HUES48 (cell line): Measurements from ENCODE around the gene MORN4.
"Not testable (repeated sequence)": the region's sequence is repeated elsewhere in the genome, so short reads cannot be mapped to it uniquely, and the experiment has no call there.

Experiments used
- H3K27ac ChIP-seq: one replicate; pipeline ENCODE4 v1.7.0; 2013; ENCODE audit warnings: low read depth, low read length, inconsistent platforms
- H3K27me3 ChIP-seq: 2 replicates; pipeline ENCODE4 v1.6.1; 2013; ENCODE audit warnings: mild to moderate bottlenecking, low read length; ENCODE audit not compliant: control insufficient read depth, insufficient read depth
- H3K36me3 ChIP-seq: 2 replicates; pipeline ENCODE4 v1.6.1; 2013; ENCODE audit warnings: low read length; ENCODE audit not compliant: control insufficient read depth, insufficient read depth
- H3K4me1 ChIP-seq: 2 replicates; pipeline ENCODE4 v1.6.1; 2013; ENCODE audit warnings: mild to moderate bottlenecking, low read length; ENCODE audit not compliant: control insufficient read depth, insufficient read depth
- H3K4me3 ChIP-seq: 2 replicates; pipeline ENCODE4 v1.5.1; 2013; ENCODE audit warnings: mild to moderate bottlenecking, low read depth, low read length
- H3K9ac ChIP-seq: 2 replicates; pipeline ENCODE4 v1.6.1; 2013; ENCODE audit warnings: mild to moderate bottlenecking, low read depth, low read length, moderate library complexity
- H3K9me3 ChIP-seq: 2 replicates; pipeline ENCODE4 v1.6.1; 2013; ENCODE audit warnings: low read length; ENCODE audit not compliant: control insufficient read depth, insufficient read depth

The MORN4 gene

GRCh38 chr10:97582169-97582568, 51.1 kb downstream of the MORN4 start:
- Histone ChIP-seq H3K9me3 (no peaks in the 10 kb centered on the region), H3K36me3 (no peaks in the 10 kb centered on the region), H3K4me3 (no peak overlapping the region), H3K27me3 (no peaks in the 10 kb centered on the region), H3K27ac (no peak overlapping the region), H3K9ac (no peak overlapping the region), H3K4me1 (no peaks in the 10 kb centered on the region; the same call in 1 of the 2 replicates)

- no peaks in the 10 kb centered on the region for H3K27me3 ChIP-seq
- H3K9ac ChIP-seq = no peak overlapping the region
- H3K4me1 ChIP-seq = no peaks in the 10 kb centered on the region; the same call in 1 of the 2 replicates
- no peaks in the 10 kb centered on the region for H3K9me3 ChIP-seq
- no peaks in the 10 kb centered on the region for H3K36me3 ChIP-seq
- no peak overlapping the region for H3K27ac ChIP-seq
- H3K4me3 ChIP-seq = no peak overlapping the region
Measured at GRCh38 chr10:97580421-97581367, 52.6 kb downstream of the MORN4 start.

GRCh38 chr10:97578171-97578844, 55.0 kb downstream of the MORN4 start:
- no peak overlapping the region for H3K4me3 ChIP-seq
- H3K36me3 ChIP-seq = no peaks in the 10 kb centered on the region
- H3K4me1 ChIP-seq = peaks cover 10% of the 10 kb centered on the region
- H3K9me3 ChIP-seq = no peaks in the 10 kb centered on the region
- no peak overlapping the region for H3K9ac ChIP-seq
- no peak overlapping the region for H3K27ac ChIP-seq
- no peaks in the 10 kb centered on the region for H3K27me3 ChIP-seq

DNA sequence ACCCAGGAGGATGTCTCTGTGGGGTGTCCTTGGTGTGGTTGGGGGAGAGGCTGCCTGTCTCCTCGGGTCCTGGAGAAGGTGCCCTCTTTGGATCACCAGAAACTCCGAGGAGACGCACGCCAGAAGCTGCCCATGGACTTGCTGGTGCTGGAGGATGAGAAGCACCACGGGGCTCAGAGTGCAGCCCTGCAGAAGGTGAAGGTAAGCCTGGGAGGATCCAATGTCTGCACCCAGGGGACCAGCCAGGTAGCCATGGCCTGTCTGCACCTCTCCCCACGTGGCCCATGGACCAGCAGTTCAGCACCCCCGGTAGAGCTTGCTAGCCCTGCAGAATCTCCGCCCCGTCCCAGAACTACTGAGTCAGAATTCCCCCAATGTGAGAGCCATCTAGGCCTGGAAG, 55.6 kb downstream of the MORN4 start:
- Histone ChIP-seq H3K27ac (no peak overlapping the region), H3K4me1 (peaks cover 10% of the 10 kb centered on the region), H3K36me3 (no peaks in the 10 kb centered on the region), H3K9me3 (no peaks in the 10 kb centered on the region), H3K27me3 (no peaks in the 10 kb centered on the region), H3K4me3 (no peak overlapping the region), H3K9ac (no peak overlapping the region)

GRCh38 chr10:97576487-97576886, 56.8 kb downstream of the MORN4 start:
- H3K27me3 ChIP-seq, H3K27ac ChIP-seq, H3K4me3 ChIP-seq, H3K9ac ChIP-seq, H3K36me3 ChIP-seq, H3K9me3 ChIP-seq: not testable (repeated sequence)
- H3K4me1 ChIP-seq = peaks cover 10% of the 10 kb centered on the region

- Histone ChIP-seq H3K4me1 (peaks cover 10% of the 10 kb centered on the region), H3K27me3 (no peaks in the 10 kb centered on the region), H3K9ac (no peak overlapping the region), H3K27ac (no peak overlapping the region), H3K9me3 (no peaks in the 10 kb centered on the region), H3K4me3 (no peak overlapping the region), H3K36me3 (peaks cover 6% of the 10 kb centered on the region; the same call in 1 of the 2 replicates)
Measured at GRCh38 chr10:97575127-97575668, 58.1 kb downstream of the MORN4 start.

- Histone ChIP-seq H3K27ac (no peak overlapping the region), H3K27me3 (no peaks in the 10 kb centered on the region), H3K9me3 (no peaks in the 10 kb centered on the region), H3K9ac (no peak overlapping the region), H3K4me1 (peaks cover 10% of the 10 kb centered on the region), H3K36me3 (peaks cover 7% of the 10 kb centered on the region; the same call in 1 of the 2 replicates), H3K4me3 (no peak overlapping the region)
Measured at GRCh38 chr10:97574374-97575126, 58.8 kb downstream of the MORN4 start.

DNA sequence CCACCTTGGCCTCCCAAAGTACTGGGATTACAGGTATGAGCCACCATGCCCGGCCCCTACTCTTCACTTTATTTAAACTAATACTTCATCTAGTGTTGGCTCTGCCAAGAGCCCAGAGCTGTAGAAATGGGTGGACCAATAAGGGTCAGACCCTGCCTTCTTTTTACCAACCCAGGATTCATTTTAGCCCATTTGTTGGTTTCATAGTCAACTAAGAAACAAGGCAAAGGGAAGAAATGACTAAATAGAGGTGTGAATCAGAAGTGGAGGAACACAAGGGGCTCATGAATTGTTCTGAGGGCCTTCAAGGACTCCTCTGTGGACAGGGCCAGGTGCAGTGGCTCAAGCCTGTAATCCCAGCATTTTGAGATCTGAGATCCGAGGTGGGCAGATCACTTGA, 59.6 kb downstream of the MORN4 start:
- H3K36me3 ChIP-seq = peaks cover 12% of the 10 kb centered on the region
- H3K4me3 ChIP-seq = no peak overlapping the region
- no peak overlapping the region for H3K9ac ChIP-seq
- H3K27me3 ChIP-seq = no peaks in the 10 kb centered on the region
- no peaks in the 10 kb centered on the region for H3K9me3 ChIP-seq
- H3K4me1 ChIP-seq = peaks cover 10% of the 10 kb centered on the region
- H3K27ac ChIP-seq = no peak overlapping the region

- Histone ChIP-seq H3K4me3 (no peak overlapping the region), H3K9ac (no peak overlapping the region), H3K27ac (no peak overlapping the region), H3K27me3 (no peaks in the 10 kb centered on the region), H3K4me1 (peaks cover 10% of the 10 kb centered on the region), H3K36me3 (peaks cover 14% of the 10 kb centered on the region), H3K9me3 (no peaks in the 10 kb centered on the region)
Measured at GRCh38 chr10:97573021-97573420, 60.3 kb downstream of the MORN4 start.

DNA sequence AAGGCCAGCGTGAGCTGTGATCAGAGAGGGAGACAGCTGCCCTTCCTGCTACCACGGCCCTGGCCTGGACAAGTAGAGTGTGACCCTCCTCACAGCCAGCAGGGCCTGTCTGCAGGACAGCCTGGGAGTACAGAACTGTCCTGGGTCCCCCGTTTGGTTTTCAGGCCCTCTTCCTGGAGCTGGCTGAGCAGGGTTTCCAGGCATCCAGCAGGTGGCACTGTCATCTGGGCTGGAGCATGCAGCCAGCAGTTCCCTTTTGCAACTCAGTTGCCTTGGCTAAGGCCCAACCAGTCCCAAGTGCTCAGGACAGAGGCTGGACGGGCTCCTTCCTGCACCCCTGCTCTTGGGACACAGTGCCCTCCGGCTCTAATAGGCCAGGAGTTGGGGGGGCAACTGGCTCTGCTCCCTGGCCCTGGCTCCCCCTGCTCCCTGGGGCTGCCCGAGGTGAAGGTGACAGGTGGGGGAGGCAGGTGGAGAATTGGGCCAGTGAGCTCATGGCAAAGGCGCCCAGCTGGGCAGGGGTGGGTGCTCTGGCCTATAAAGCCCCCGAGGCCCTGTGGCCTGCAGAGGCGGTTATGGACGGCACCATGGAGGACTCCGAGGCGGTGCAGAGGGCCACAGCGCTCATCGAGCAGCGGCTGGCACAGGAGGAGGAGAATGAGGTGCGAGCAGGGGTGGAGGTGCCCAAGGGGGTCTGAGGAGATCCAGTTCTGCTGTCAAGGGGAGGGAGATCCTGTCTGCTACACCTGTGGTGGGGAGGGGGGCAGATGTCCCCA, 60.9 kb downstream of the MORN4 start, which contains the start of gene ANKRD2:
ANKRD2 (plus strand) TSS at position 566 of the 776 bp plus-strand sequence; CDS start at position 576, 10 bp downstream.
- peak within 1 kb of the TSS; percentile 50 for H3K27ac ChIP-seq
- peaks cover 10% of the 10 kb centered on the region for H3K4me1 ChIP-seq
- H3K4me3 ChIP-seq = no peak within 1 kb of the TSS
- no peaks in the 10 kb centered on the region for H3K27me3 ChIP-seq
- H3K36me3 ChIP-seq = peaks cover 16% of the 10 kb centered on the region
- H3K9ac ChIP-seq = no peak within 1 kb of the TSS
- no peaks in the 10 kb centered on the region for H3K9me3 ChIP-seq
